ENCODE results near the gene MAGI1.

Gene MAGI1

GRCh38 chr3:65406470-65406869, 632.2 kb downstream of the MAGI1 start:
- TF ChIP-seq CTCF (IDR thresholded peaks at IDR 0.05; ENCODE audit: insufficient read depth, missing control alignments), result no peak

GRCh38 chr3:65402597-65402996, 636.1 kb downstream of the MAGI1 start:
- FAIRE-seq (no peak), DNase-seq (ENCODE audit: insufficient read length, low spot score) (no peak)
- no peak for TF ChIP-seq CTCF (IDR thresholded peaks at IDR 0.05; ENCODE audit: insufficient read depth, missing control alignments)

More at GRCh38 chr3:65406470-65406869, 632.2 kb downstream of the MAGI1 start:
- FAIRE-seq (no peak), DNase-seq (ENCODE audit: insufficient read length, low spot score) (no peak)

DNA sequence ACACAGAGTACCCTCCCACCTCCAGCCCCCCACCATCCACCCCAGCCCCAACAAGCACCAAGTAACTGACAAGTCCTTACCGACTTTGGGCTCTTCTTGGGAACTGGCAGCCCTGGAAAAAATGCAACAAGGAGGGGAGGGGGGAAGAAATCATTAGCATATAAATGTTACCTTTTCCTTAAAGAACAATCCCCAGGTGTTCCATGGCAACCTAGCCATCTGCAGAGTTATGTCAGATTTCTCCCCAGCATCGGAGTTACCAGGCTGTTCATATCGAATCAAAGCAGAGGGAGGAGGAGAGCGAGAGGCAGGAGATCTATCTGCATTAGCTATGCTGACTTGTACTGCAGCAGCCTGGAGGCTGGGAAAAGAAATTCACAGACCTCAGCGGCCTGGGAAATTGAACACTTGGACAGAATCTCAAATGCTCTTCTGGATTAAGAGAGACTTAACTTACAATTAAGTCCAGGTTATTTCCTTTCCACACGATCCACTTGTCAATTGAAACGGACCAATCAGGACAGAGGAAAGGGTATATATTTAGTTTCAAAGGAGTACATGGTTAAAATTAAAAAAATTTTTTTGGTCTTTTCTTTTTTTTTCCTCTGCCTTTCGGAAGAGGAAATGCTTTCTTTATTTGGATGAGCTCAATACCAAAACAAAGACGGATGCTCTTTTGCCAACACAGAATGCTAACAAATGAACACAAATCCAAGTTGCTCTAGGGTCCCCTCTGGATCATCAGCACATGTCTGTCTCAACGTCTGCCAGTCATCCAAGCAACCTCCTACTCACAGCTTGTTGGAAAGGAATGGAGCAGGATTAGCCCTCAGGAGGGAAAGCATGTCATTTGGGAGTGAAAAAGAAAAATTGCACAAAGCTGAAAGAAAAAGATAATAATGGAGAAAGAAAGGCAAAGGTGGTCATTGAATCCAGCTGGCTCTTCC, 637.1 kb downstream of the MAGI1 start:
- no peak for FAIRE-seq
- TF ChIP-seq CTCF (IDR thresholded peaks at IDR 0.05; ENCODE audit: insufficient read depth, missing control alignments), result no peak

DNA sequence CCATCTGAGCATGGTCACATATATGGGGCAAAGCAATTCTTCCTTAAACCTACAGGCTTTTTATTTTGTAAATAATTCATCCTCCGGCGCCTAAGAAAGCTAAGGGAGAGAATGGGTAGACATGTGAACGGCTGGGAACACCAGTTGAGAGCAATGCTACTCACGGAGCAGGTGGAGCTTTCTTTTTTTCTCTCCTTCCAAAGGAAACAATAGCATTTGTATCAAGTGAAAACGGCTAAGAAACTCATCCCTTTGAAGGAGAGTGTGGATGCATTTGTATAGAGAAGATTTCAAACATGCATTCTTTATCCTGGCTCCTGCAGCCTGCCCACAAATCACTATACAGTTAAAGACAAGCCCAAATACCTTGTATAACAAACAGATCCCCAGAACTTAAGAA, 637.8 kb downstream of the MAGI1 start:
- no peak for TF ChIP-seq CTCF (IDR thresholded peaks at IDR 0.05; ENCODE audit: insufficient read depth, missing control alignments)
- DNase-seq (ENCODE audit: insufficient read length, low spot score) (no peak), FAIRE-seq (no peak)

More for the DNA sequence above, 637.1 kb downstream of the MAGI1 start:
- no peak for DNase-seq (ENCODE audit: insufficient read length, low spot score)

GRCh38 chr3:65398953-65399352, 639.8 kb downstream of the MAGI1 start:
- FAIRE-seq, result no peak
- DNase-seq (ENCODE audit: insufficient read length, low spot score), result no peak
- TF ChIP-seq CTCF (IDR thresholded peaks at IDR 0.05; ENCODE audit: insufficient read depth, missing control alignments), result no peak

DNA sequence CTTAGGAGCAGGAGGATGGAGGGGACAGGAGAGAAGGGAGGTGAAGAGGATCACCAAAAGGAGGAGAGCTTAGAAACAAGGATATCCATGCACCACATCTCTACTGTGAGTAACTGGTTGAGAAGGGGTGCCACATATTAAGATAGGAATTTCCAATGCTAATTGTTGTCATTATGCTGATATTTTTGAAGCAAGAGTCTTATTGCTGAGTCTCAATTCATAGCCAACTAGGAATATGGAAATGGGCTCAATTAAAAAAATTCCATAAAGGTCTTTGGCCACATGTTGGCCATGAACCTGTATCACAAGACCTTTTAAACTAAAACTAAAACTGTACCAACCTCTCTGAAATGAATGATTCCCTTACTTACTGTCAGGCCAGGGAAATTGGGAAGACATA, 642.6 kb downstream of the MAGI1 start:
- DNase-seq (ENCODE audit: insufficient read length, low spot score) (no peak), FAIRE-seq (no peak)
- TF ChIP-seq CTCF (IDR thresholded peaks at IDR 0.05; ENCODE audit: insufficient read depth, missing control alignments), result no peak

DNA sequence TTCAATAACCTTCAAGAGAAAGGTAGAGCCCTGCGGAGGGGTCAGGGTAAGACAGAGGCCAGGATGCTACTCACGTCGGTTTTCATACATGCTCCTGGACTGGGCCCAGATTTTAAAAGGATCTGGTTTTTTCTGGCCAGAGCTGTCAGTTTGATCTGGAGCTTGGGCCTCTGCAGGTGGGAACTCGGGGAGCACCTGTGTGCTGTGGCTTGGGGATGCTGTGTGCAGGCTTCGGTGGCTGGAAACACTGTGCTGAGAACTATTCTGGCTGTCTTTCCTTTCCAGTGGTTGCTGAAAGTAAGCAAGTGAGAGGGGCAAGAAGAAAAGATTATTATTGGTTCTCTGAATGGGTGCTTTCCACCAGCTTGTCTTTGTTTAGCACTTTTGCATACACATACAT, 647.6 kb downstream of the MAGI1 start:
- FAIRE-seq (no peak), DNase-seq (ENCODE audit: insufficient read length, low spot score) (no peak)
- no peak for TF ChIP-seq CTCF (IDR thresholded peaks at IDR 0.05; ENCODE audit: insufficient read depth, missing control alignments)

All from D721Med (cell line).